Breast epithelium (tissue), 3 donors: ENCODE measurements around the gene POFUT2.

Experiments
- POLR2A ChIP-seq: fragments of 450-650 bp; IDR thresholded peaks from one replicate; pipeline ENCODE4 v1.6.1; 2016; ENCODE audit warnings: antibody characterized with exemption, mild to moderate bottlenecking, moderate library complexity
- POLR2AphosphoS5 ChIP-seq, 3 donors: sonication (generic); formaldehyde crosslinking; IDR thresholded peaks; one replicate each; pipeline ENCODE4 v1.6.1; 2017; ENCODE audit warnings: antibody characterized with exemption in 3 of 3
- TF ChIP-seq, protein P1 (sequence below), 3 donors: fragments of 450-650 bp; IDR thresholded peaks; one replicate each; pipeline ENCODE4 v1.5.1; 2016 to 2017; ENCODE audit warnings: antibody characterized with exemption in 3 of 3, mild to moderate bottlenecking in 3 of 3, moderate library complexity in 3 of 3

DNA sequence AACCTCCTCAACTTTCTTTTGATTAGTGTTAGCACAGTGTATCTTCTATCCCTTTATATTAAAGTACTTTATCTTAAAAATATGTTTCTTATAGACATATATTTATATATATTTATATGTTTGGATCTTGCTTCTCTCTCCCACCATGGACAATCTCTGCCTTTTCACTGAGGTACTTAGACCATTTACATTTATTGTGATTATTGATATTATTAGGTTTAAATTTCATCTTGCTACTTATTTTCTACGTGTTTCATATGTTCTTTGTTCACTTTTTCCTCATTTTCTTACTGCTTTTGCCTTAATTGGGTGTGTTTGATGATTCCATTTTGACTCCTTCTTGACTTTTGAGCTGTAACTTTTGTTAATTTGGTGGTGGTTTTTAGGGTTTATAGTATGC, 70.7 kb downstream of the POFUT2 start:
- TF ChIP-seq, protein P1, sequence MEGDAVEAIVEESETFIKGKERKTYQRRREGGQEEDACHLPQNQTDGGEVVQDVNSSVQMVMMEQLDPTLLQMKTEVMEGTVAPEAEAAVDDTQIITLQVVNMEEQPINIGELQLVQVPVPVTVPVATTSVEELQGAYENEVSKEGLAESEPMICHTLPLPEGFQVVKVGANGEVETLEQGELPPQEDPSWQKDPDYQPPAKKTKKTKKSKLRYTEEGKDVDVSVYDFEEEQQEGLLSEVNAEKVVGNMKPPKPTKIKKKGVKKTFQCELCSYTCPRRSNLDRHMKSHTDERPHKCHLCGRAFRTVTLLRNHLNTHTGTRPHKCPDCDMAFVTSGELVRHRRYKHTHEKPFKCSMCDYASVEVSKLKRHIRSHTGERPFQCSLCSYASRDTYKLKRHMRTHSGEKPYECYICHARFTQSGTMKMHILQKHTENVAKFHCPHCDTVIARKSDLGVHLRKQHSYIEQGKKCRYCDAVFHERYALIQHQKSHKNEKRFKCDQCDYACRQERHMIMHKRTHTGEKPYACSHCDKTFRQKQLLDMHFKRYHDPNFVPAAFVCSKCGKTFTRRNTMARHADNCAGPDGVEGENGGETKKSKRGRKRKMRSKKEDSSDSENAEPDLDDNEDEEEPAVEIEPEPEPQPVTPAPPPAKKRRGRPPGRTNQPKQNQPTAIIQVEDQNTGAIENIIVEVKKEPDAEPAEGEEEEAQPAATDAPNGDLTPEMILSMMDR (IDR thresholded peaks at IDR 0.05): no peak
- TF ChIP-seq POLR2AphosphoS5 (IDR thresholded peaks at IDR 0.05) (no peak), POLR2A (no peak)
